Endothelial cell of umbilical vein (primary cell): ENCODE measurements around the gene FYTTD1. TPM values are rescaled to one million over a fixed set of nuclear protein-coding genes. Genes with fewer than 3 reads are reported as not detected.

Source experiments
- BruUV-seq: library from RNA; stranded (reverse); fragments of 400-500 nt; replicated peaks from 2 replicates; lab custom pipeline; 2021; lab: Mats Ljungman, UMichigan
- CTCF ChIA-PET: fragments of 300-600, 350-600 bp; sonication (Branson Sonifier 250); formaldehyde crosslinking; loops from one replicate; lab custom pipeline; 2021; ENCODE audit warnings: antibody characterized with exemption, inconsistent platforms; lab: Charles Lee
- POLR2A ChIA-PET: fragments of 300-600, 350-600 bp; sonication (Branson Sonifier 250); formaldehyde crosslinking; loops from one replicate; lab custom pipeline; 2021; ENCODE audit warnings: antibody characterized with exemption, inconsistent platforms; lab: Charles Lee
- DNase-seq: peaks from one replicate; pipeline ENCODE4 v3.0.0-alpha.2; 2011; ENCODE audit warnings: low read depth, low spot score
- FAIRE-seq: peaks from 2 replicates; lab custom pipeline; 2011; peaks lifted over from hg19 to GRCh38; lab: Jason Lieb, UNC
- H2AFZ ChIP-seq: 2 replicates; pipeline ENCODE4 v1.6.0; 2012; ENCODE audit warnings: low read depth, low read length, control low read depth, inconsistent platforms
- H3K27ac ChIP-seq: 2 replicates; pipeline ENCODE4 v1.5.1; 2011; ENCODE audit warnings: low read depth, mild to moderate bottlenecking, control low read depth, low read length, moderate library complexity; ENCODE audit not compliant: insufficient read depth
- H3K27me3 ChIP-seq, 2 experiments: 2 replicates each; pipeline versions ENCODE4 v1.6.0 to v1.6.1; 2011; ENCODE audit warnings: low read length in 2 of 2, mixed read lengths in 1 of 2; ENCODE audit not compliant: control insufficient read depth in 2 of 2, insufficient read depth in 2 of 2
- H3K36me3 ChIP-seq, 2 experiments: 2 replicates in 1 of 2; 3 replicates in 1 of 2; pipeline ENCODE4 v1.5.1; 2011; ENCODE audit warnings: low read length in 2 of 2, mild to moderate bottlenecking in 1 of 2, moderate library complexity in 1 of 2; ENCODE audit not compliant: control insufficient read depth in 2 of 2, insufficient read depth in 2 of 2; ENCODE audit errors: extremely low read depth in 1 of 2
- H3K4me1 ChIP-seq: 3 replicates; pipeline ENCODE4 v1.5.1; 2011; ENCODE audit warnings: mild to moderate bottlenecking, low read length; ENCODE audit not compliant: control insufficient read depth, insufficient read depth; ENCODE audit errors: extremely low read depth
- H3K4me2 ChIP-seq: 2 replicates; pipeline ENCODE4 v1.6.1; 2011; ENCODE audit warnings: low read length, control low read depth, mixed read lengths; ENCODE audit not compliant: insufficient read depth
- H3K4me3 ChIP-seq, 3 experiments: fragments of 200-600 bp in 1 of 3; sonication (generic), shearing (Covaris generic) in 1 of 3; replicated peaks in 1 of 3; 2 replicates each; pipeline ENCODE4 v1.5.1; 2011 to 2016; ENCODE audit warnings: control low read depth in 3 of 3, low read length in 3 of 3, mild to moderate bottlenecking in 2 of 3, inconsistent platforms in 1 of 3, low read depth in 1 of 3, moderate library complexity in 1 of 3; ENCODE audit not compliant: insufficient read depth in 1 of 3
- H3K79me2 ChIP-seq: 2 replicates; pipeline ENCODE4 v1.6.0; 2012; ENCODE audit warnings: low read length, inconsistent platforms; ENCODE audit not compliant: control insufficient read depth, insufficient read depth
- H3K9ac ChIP-seq: replicated peaks from 2 replicates; pipeline ENCODE3; 2011; ENCODE audit warnings: low read length, control low read depth; ENCODE audit not compliant: insufficient read depth; ENCODE audit errors: extremely low read depth
- H3K9me1 ChIP-seq: replicated peaks from 3 replicates; pipeline ENCODE4 v1.6.0; 2011; ENCODE audit warnings: mild to moderate bottlenecking, low read length; ENCODE audit not compliant: control insufficient read depth, insufficient read depth; ENCODE audit errors: extremely low read depth
- H3K9me3 ChIP-seq: replicated peaks from 2 replicates; pipeline ENCODE4 v1.5.1; 2012; ENCODE audit warnings: low read length, inconsistent platforms; ENCODE audit not compliant: control insufficient read depth, insufficient read depth
- H4K20me1 ChIP-seq: replicated peaks from 2 replicates; pipeline ENCODE3; 2011; ENCODE audit warnings: mild to moderate bottlenecking, low read length; ENCODE audit not compliant: control insufficient read depth, insufficient read depth; ENCODE audit errors: extremely low read depth
- EZH2 ChIP-seq: IDR thresholded peaks from 2 replicates; pipeline ENCODE4 v1.6.1; 2012; ENCODE audit warnings: borderline replicate concordance, low read depth, mild to moderate bottlenecking, moderate library complexity, low read length, inconsistent platforms; ENCODE audit not compliant: severe bottlenecking
- FOS ChIP-seq: IDR thresholded peaks from 2 replicates; pipeline ENCODE4 v1.6.1; 2011; ENCODE audit warnings: mild to moderate bottlenecking, low read length, moderate library complexity, borderline replicate concordance; ENCODE audit not compliant: insufficient read depth
- GATA2 ChIP-seq: IDR thresholded peaks from 2 replicates; pipeline ENCODE4 v1.7.0; 2011; ENCODE audit warnings: low read depth, mild to moderate bottlenecking, moderate library complexity, mixed read lengths, low read length; ENCODE audit not compliant: insufficient read length, insufficient read depth
- JUN ChIP-seq: IDR thresholded peaks from 2 replicates; pipeline ENCODE4 v1.6.1; 2011; ENCODE audit warnings: borderline replicate concordance, low read depth; ENCODE audit not compliant: insufficient read length, insufficient read depth
- POLR2AphosphoS5 ChIP-seq: IDR thresholded peaks from 2 replicates; pipeline ENCODE4 v1.6.1; 2012; ENCODE audit warnings: low read depth, mild to moderate bottlenecking, control low read depth, low read length, moderate library complexity; ENCODE audit not compliant: insufficient read depth
- dilution Hi-C: fragments of 300-500 bp; cut with MboI; formaldehyde crosslinking; loops from one replicate; pipeline ENCODE4 v1.15.0; 2019; ENCODE audit warnings: low sequenced_read_pairs; ENCODE audit not compliant: extremely low pct_ligation_motif_present
- intact Hi-C: fragments of 100-400 bp; cut with micrococcal nuclease; formaldehyde crosslinking; loops from one replicate; pipeline ENCODE4 v1.10.0; 2022
- polyA plus RNA-seq, 4 experiments: library from polyadenylated mRNA; depleted of rRNA in 3 of 4; stranded (reverse) in 3 of 4; unstranded in 1 of 4; fragments of >200 nt; gene quantifications; 2 replicates each; pipeline versions ENCODE4 v1.2.1 to v1.2.3, GENCODE V29; 2011 to 2012; ENCODE audit warnings: missing spikeins in 1 of 4
- total RNA-seq: library from RNA; stranded (reverse); gene quantifications from 2 replicates; pipeline ENCODE4 v1.2.3, GENCODE V29; 2021
- TF ChIP-seq, protein P1 (sequence below): IDR thresholded peaks from 2 replicates; pipeline ENCODE4 v1.6.1; 2011; ENCODE audit not compliant: insufficient read depth, insufficient read length

The FYTTD1 gene
- total and polyA plus RNA-seq, 2 donors (not counting 3 experiments of a cell fraction or from before 2014, with no cell fraction given): 8.9 to 52.3 TPM

DNA sequence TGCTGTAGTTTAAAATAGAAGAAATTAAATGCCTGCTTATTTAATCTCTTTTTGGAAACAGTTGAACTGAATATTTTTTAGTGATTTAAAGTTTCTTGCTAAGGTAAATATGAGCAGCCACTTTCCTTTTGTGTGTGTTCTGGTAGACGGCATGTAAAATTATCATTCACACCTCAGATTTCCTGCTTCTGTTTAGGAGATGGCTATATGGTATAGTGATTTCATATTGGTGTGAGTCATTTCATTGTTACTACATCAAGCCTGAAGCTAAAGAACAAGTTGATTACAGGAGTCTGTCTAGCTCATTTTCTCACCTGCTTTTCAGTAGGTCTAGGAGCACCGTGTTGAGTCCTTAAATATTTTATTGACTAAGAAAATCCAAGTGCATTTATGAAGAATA is 43.6 kb downstream of the FYTTD1 start:
- Histone ChIP-seq H3K36me3 (no peaks in the 10 kb centered on the region), H3K79me2 (peaks cover 64% of the 10 kb centered on the region), H2AFZ (no peak overlapping the region), H3K9me1 (no peaks in the 10 kb centered on the region), H4K20me1 (peaks cover 5% of the 10 kb centered on the region), H3K4me2 (peak overlapping the region; percentile 93), H3K27ac (peak overlapping the region; percentile 80), H3K4me1 (peaks cover 14% of the 10 kb centered on the region), H3K9me3 (no peaks in the 10 kb centered on the region), H3K27me3 (no peaks in the 10 kb centered on the region), H3K9ac (peak overlapping the region; percentile 63), H3K4me3 (peak overlapping the region in 1 of 3 experiments; percentile 68)
- intact Hi-C loops (no loop called here), dilution Hi-C loops (no loop called here)
- no TSS peak for BruUV-seq
- peak; percentile 89 for FAIRE-seq
- peak; percentile 79 for TF ChIP-seq FOS
- TF ChIP-seq POLR2AphosphoS5: peak; percentile 14
- TF ChIP-seq JUN: peak; percentile 87
- TF ChIP-seq, protein P1, sequence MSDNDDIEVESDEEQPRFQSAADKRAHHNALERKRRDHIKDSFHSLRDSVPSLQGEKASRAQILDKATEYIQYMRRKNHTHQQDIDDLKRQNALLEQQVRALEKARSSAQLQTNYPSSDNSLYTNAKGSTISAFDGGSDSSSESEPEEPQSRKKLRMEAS: no peak
- TF ChIP-seq GATA2: no peak
- TF ChIP-seq EZH2: no peak
- CTCF ChIA-PET: interaction anchor here (1.0 to 2.1 kb wide), 4 partner anchors 8 to 44 kb away, joined by 3 to 6 read pairs (median 4); partner anchors contain the start of gene FYTTD1
- DNase-seq: peak; percentile 91
- POLR2A ChIA-PET: no interaction called here

DNA sequence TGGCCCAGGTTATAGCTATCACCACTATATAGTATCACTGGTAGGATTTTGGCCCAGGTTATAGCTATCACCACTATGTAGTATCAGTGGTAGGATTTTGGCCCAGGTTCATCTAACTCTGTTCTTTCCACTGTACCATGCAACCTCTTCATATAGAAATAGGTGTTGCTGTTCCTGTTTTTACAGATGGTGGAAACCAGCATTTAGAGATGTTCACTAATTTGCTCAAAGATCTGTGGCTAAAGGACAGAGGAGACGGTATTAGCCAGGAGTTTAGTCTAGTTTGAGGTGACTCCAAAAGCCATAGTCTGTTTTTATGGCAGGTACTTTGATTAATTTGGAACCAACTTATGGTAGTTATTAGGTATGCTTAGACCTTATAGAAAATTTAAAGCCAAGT is 44.4 kb downstream of the FYTTD1 start:
- H3K9ac ChIP-seq: no peak overlapping the region
- CTCF ChIA-PET: interaction anchor here (1.4 to 2.1 kb wide), 2 partner anchors 9 to 45 kb away, joined by 3 to 6 read pairs; partner anchors contain the start of gene FYTTD1
- H3K9me3 ChIP-seq: no peaks in the 10 kb centered on the region
- FAIRE-seq (no peak), DNase-seq (no peak)
- no TSS peak for BruUV-seq
- POLR2A ChIA-PET: no interaction called here
- H3K27ac ChIP-seq: peak overlapping the region; percentile 80
- intact Hi-C loops: no loop called here
- no peak for TF ChIP-seq EZH2
- no peak for TF ChIP-seq POLR2AphosphoS5
- TF ChIP-seq JUN: no peak
- TF ChIP-seq GATA2: no peak
- TF ChIP-seq, protein P1: no peak
- peaks cover 5% of the 10 kb centered on the region for H4K20me1 ChIP-seq
- no peaks in the 10 kb centered on the region for H3K27me3 ChIP-seq
- H3K4me1 ChIP-seq: peaks cover 14% of the 10 kb centered on the region
- no peak overlapping the region for H3K4me3 ChIP-seq
- H3K36me3 ChIP-seq: no peaks in the 10 kb centered on the region
- H3K9me1 ChIP-seq: no peaks in the 10 kb centered on the region
- H2AFZ ChIP-seq: no peak overlapping the region
- dilution Hi-C loops: no loop called here
- no peak overlapping the region for H3K4me2 ChIP-seq
- H3K79me2 ChIP-seq: peaks cover 72% of the 10 kb centered on the region
